B cell (primary cell): ENCODE results near the gene CS. TPM values are rescaled to one million over a fixed set of nuclear protein-coding genes. Genes with fewer than 3 reads are reported as not detected.

ENCODE experiments used
- ATAC-seq: fragments of 200-7000 bp; cut with Tn5 transposase; one replicate; pipeline ENCODE4 v1.10.0; 2021; ENCODE audit warnings: low read depth, mild to moderate bottlenecking, moderate number of reproducible peaks, moderate library complexity
- CTCF ChIA-PET: fragments of 350-600 bp; sonication (Branson Sonifier 250); formaldehyde crosslinking; loops from one replicate; lab custom pipeline; 2021; ENCODE audit warnings: antibody characterized with exemption, inconsistent platforms; lab: Charles Lee
- POLR2A ChIA-PET: fragments of 350-600 bp; sonication (Branson Sonifier 250); formaldehyde crosslinking; loops from one replicate; lab custom pipeline; 2021; ENCODE audit warnings: antibody characterized with exemption; lab: Charles Lee
- DNase-seq: peaks from one replicate; pipeline ENCODE4 v3.0.0; 2013
- H2AFZ ChIP-seq: 2 replicates; pipeline ENCODE4 v1.6.1; 2012; ENCODE audit warnings: mild to moderate bottlenecking, low read depth, low read length; ENCODE audit not compliant: insufficient read depth, poor library complexity, severe bottlenecking
- H3K27ac ChIP-seq, 2 donors: 1 replicate in 1 of 2; 2 replicates in 1 of 2; pipeline ENCODE4 v1.5.1; 2012 to 2013; ENCODE audit warnings: low read length in 2 of 2, mild to moderate bottlenecking in 2 of 2, moderate library complexity in 1 of 2
- H3K27me3 ChIP-seq, 4 experiments: fragments of 200-600 bp in 1 of 4; sonication (generic) in 1 of 4; replicated peaks in 1 of 4; 1 replicate in 2 of 4; 2 replicates in 2 of 4; pipeline versions ENCODE4 v1.6.1 to v1.7.0; 2013 to 2016; ENCODE audit warnings: low read length in 3 of 4, mild to moderate bottlenecking in 2 of 4, mixed read lengths in 1 of 4, moderate library complexity in 1 of 4; ENCODE audit not compliant: insufficient read depth in 4 of 4, control insufficient read depth in 3 of 4; ENCODE audit errors: control extremely low read depth in 1 of 4
- H3K36me3 ChIP-seq, 2 experiments: replicated peaks in 1 of 2; 1 replicate in 1 of 2; 2 replicates in 1 of 2; pipeline versions ENCODE4 v1.6.1 to v1.7.1; 2013; ENCODE audit warnings: low read length in 1 of 2; ENCODE audit not compliant: insufficient read depth in 2 of 2, control insufficient read depth in 1 of 2; ENCODE audit errors: control extremely low read depth in 1 of 2, extremely low read depth in 1 of 2
- H3K4me1 ChIP-seq, 2 donors: fragments of 200-600 bp in 1 of 2; sonication (generic) in 1 of 2; 1 replicate in 1 of 2; 2 replicates in 1 of 2; pipeline versions ENCODE4 v1.5.1 to v1.6.1; 2013 to 2017; ENCODE audit warnings: low read length in 2 of 2; ENCODE audit not compliant: control insufficient read depth in 2 of 2, insufficient read depth in 2 of 2
- H3K4me2 ChIP-seq: replicated peaks from 2 replicates; pipeline ENCODE3; 2012; ENCODE audit warnings: mild to moderate bottlenecking, low read depth, low read length; ENCODE audit not compliant: poor library complexity, severe bottlenecking
- H3K4me3 ChIP-seq, 5 experiments: fragments of 200-600 bp in 1 of 5; sonication (generic) in 1 of 5; 1 replicate in 3 of 5; 2 replicates in 2 of 5; pipeline versions ENCODE4 v1.5.1 to v1.7.0; 2011 to 2016; ENCODE audit warnings: low read length in 4 of 5, mild to moderate bottlenecking in 4 of 5, low read depth in 2 of 5, control low read depth in 1 of 5, moderate library complexity in 1 of 5; ENCODE audit not compliant: insufficient read depth in 1 of 5; ENCODE audit errors: control extremely low read depth in 1 of 5, extremely low read depth in 1 of 5
- H3K79me2 ChIP-seq: fragments of 200-600 bp; sonication (generic); one replicate; pipeline ENCODE4 v1.6.0; 2016; ENCODE audit warnings: low read length; ENCODE audit not compliant: control insufficient read depth, insufficient read depth
- H3K9ac ChIP-seq: fragments of 200-600 bp; sonication (generic); 2 replicates; pipeline ENCODE4 v1.6.1; 2017; ENCODE audit warnings: mild to moderate bottlenecking, low read length, moderate library complexity
- H3K9me3 ChIP-seq, 3 donors: one replicate each; pipeline versions ENCODE4 v1.6.1 to v1.7.1; 2013; ENCODE audit warnings: low read length in 2 of 3; ENCODE audit not compliant: control insufficient read depth in 2 of 3, insufficient read depth in 1 of 3; ENCODE audit errors: control extremely low read depth in 1 of 3
- H4K20me1 ChIP-seq: 2 replicates; pipeline ENCODE4 v1.6.0; 2012; ENCODE audit warnings: mild to moderate bottlenecking, low read length; ENCODE audit not compliant: insufficient read depth, control insufficient read depth, poor library complexity, severe bottlenecking
- H3K27ac Mint-ChIP-seq: one replicate; pipeline ENCODE4 v1.8.0; 2021; ENCODE audit warnings: mixed read lengths
- H3K27me3 Mint-ChIP-seq: one replicate; pipeline ENCODE4 v1.8.0; 2021; ENCODE audit warnings: mixed read lengths
- H3K4me1 Mint-ChIP-seq: one replicate; pipeline ENCODE4 v1.8.0; 2021; ENCODE audit warnings: mixed read lengths
- H3K4me3 Mint-ChIP-seq: one replicate; pipeline ENCODE4 v1.8.0; 2021; ENCODE audit warnings: mixed read lengths
- H3K9me3 Mint-ChIP-seq: one replicate; pipeline ENCODE4 v1.8.0; 2022; ENCODE audit warnings: mixed read lengths; ENCODE audit not compliant: insufficient read depth
- EZH2 ChIP-seq: IDR thresholded peaks from 2 replicates; pipeline ENCODE4 v1.6.1; 2012; ENCODE audit warnings: borderline replicate concordance, low read depth, mild to moderate bottlenecking, moderate library complexity, low read length; ENCODE audit not compliant: insufficient read depth, poor library complexity, severe bottlenecking
- WGBS: methylation state at CpG from one replicate; pipeline ENCODE4 v1.1.5; 2013; ENCODE audit warnings: missing lambda C conversion rate; ENCODE audit not compliant: insufficient coverage; 5-methylcytosine and 5-hydroxymethylcytosine counted together
- intact Hi-C: fragments of 100-400 bp; cut with micrococcal nuclease; formaldehyde crosslinking; loops from one replicate; pipeline ENCODE4 v1.10.0; 2022
- polyA plus RNA-seq: library from polyadenylated mRNA; depleted of rRNA; stranded (reverse); fragments of >200 nt; gene quantifications from 2 replicates; pipeline ENCODE4 v1.2.3, GENCODE V29; 2012
- total RNA-seq, 2 donors: library from RNA; stranded (reverse); fragments of 120-200 nt in 1 of 2; gene quantifications; 1 replicate in 1 of 2; 2 replicates in 1 of 2; pipeline versions ENCODE4 v1.2.3 to v1.2.4, GENCODE V29; 2013 to 2022
- TF ChIP-seq, protein P1 (sequence below): fragments of 200-600 bp; IDR thresholded peaks from one replicate; pipeline ENCODE4 v1.8.0; 2022; ENCODE audit warnings: antibody characterized with exemption, mild to moderate bottlenecking

The CS gene
- total and polyA plus RNA-seq, 2 donors (not counting 1 experiment from before 2014, with no cell fraction given): 114 to 154 TPM

DNA sequence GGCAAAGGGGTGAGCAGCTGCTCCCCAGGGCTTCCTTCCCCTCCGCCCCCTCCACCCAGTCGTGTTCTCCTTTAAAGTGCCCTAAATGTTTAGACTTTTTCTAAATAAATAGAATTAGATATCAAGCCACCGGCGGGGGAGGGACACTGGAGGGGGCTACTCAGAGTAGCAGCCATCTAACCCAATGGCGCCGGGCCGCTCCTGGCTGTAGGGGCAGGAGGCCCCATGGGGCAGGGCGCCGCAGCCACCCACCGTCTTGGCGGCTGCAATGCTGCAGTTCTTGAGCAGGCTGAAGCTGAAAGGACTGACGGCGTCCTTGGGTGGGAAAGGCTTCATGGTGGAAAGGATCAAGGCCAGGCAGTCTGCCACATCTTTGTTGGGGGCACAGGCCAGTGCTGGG, 57.1 kb downstream of the CS start:
- no peak overlapping the region for H3K4me2 ChIP-seq
- H3K27me3 ChIP-seq: no peaks in the 10 kb centered on the region
- ATAC-seq (no peak), DNase-seq (no peak)
- no peaks in the 10 kb centered on the region for H4K20me1 ChIP-seq
- no peaks in the 10 kb centered on the region for H3K27me3 Mint-ChIP-seq
- POLR2A ChIA-PET: no interaction called here
- peaks cover 0 to 8% of the 10 kb centered on the region in 2 donors for H3K4me1 ChIP-seq
- 97% methylated on average over 10 of the region's 13 CpGs for WGBS
- H3K9me3 ChIP-seq: no peaks in the 10 kb centered on the region
- no peaks in the 10 kb centered on the region for H3K79me2 ChIP-seq
- no peak overlapping the region for H2AFZ ChIP-seq
- H3K4me3 ChIP-seq: no peak overlapping the region
- H3K36me3 ChIP-seq: peaks cover 0 to 69% of the 10 kb centered on the region in 2 experiments
- H3K27ac ChIP-seq: no peak overlapping the region
- TF ChIP-seq EZH2: no peak
- TF ChIP-seq, protein P1, sequence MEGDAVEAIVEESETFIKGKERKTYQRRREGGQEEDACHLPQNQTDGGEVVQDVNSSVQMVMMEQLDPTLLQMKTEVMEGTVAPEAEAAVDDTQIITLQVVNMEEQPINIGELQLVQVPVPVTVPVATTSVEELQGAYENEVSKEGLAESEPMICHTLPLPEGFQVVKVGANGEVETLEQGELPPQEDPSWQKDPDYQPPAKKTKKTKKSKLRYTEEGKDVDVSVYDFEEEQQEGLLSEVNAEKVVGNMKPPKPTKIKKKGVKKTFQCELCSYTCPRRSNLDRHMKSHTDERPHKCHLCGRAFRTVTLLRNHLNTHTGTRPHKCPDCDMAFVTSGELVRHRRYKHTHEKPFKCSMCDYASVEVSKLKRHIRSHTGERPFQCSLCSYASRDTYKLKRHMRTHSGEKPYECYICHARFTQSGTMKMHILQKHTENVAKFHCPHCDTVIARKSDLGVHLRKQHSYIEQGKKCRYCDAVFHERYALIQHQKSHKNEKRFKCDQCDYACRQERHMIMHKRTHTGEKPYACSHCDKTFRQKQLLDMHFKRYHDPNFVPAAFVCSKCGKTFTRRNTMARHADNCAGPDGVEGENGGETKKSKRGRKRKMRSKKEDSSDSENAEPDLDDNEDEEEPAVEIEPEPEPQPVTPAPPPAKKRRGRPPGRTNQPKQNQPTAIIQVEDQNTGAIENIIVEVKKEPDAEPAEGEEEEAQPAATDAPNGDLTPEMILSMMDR: no peak
- CTCF ChIA-PET: no interaction called here
- H3K9me3 Mint-ChIP-seq: no peaks in the 10 kb centered on the region
- no peak overlapping the region for H3K4me3 Mint-ChIP-seq
- H3K4me1 Mint-ChIP-seq: peaks cover 10% of the 10 kb centered on the region
- H3K27ac Mint-ChIP-seq: peak overlapping the region; percentile 15
- no peak overlapping the region for H3K9ac ChIP-seq
- intact Hi-C loops: no loop called here

DNA sequence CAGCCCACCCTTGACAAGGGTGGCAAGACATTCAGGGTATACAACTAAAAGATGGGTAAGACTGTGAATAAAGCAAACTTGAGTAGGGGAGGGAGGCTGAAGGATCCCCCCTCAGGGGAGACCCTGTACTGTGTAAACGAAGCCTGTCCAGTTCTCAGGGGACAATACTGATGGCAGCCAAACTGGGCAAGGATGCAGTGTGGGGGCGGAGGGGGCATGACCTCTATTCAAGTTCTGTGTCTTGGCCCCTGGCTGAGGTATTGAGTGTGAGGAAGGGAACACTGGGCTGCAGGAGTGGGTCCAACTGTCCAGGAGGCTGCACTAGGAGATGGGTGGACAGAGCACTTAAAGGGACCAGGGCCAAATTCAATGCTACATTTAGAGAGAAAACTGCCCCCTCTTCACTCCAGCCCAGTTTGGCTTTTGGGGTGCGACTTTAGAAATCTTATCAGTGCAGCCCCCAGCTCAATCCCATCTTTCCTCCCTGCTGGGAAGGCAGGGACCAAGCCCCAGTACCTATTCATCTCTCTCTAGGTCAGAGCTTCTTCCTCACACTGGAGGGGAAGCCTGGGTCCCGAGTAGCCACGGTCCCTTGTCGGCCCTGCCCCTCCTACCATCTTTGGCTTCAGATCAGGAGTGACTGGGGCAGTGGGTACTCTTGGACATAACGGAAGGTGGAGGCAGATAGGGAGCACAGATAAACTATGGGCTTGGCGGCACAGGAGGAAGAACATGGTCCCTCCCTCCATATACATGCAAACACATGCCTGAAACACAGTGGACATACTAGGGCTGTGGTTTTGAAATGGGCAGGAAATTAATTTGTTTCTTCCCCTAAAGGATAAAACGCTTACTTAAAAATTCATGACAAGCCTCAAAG, 58.5 kb downstream of the CS start:
- WGBS: 100% methylated on average over 3 of the region's 9 CpGs
- ATAC-seq (no peak), DNase-seq (no peak)
- intact Hi-C loops: no loop called here
- no peak overlapping the region for H3K9ac ChIP-seq
- Mint-ChIP-seq H3K4me1 (peaks cover 10% of the 10 kb centered on the region), H3K4me3 (no peak overlapping the region), H3K9me3 (no peaks in the 10 kb centered on the region), H3K27me3 (no peaks in the 10 kb centered on the region), H3K27ac (peak overlapping the region; percentile 56)
- POLR2A ChIA-PET: no interaction called here
- CTCF ChIA-PET: no interaction called here
- no peaks in the 10 kb centered on the region for H3K79me2 ChIP-seq
- no peaks in the 10 kb centered on the region for H3K27me3 ChIP-seq
- H3K27ac ChIP-seq: no peak overlapping the region
- H3K4me3 ChIP-seq: no peak overlapping the region
- no peaks in the 10 kb centered on the region for H3K9me3 ChIP-seq
- H3K4me2 ChIP-seq: no peak overlapping the region
- peaks cover 0 to 58% of the 10 kb centered on the region in 2 experiments for H3K36me3 ChIP-seq
- no peak overlapping the region for H2AFZ ChIP-seq
- no peak for TF ChIP-seq EZH2
- TF ChIP-seq, protein P1: no peak
- H4K20me1 ChIP-seq: no peaks in the 10 kb centered on the region
- H3K4me1 ChIP-seq: peaks cover 0 to 8% of the 10 kb centered on the region in 2 donors
